Measurements from ENCODE around the gene MEOX2.

The MEOX2 gene

GRCh38 chr7:15610503-15610902 is 76.0 kb downstream of the MEOX2 start:
- DNase-seq (ENCODE audit: low read depth): no peak

- DNase-seq (ENCODE audit: low read depth): no peak
These were observed 77.2 kb downstream of the MEOX2 start for GRCh38 chr7:15609287-15609686.

DNA sequence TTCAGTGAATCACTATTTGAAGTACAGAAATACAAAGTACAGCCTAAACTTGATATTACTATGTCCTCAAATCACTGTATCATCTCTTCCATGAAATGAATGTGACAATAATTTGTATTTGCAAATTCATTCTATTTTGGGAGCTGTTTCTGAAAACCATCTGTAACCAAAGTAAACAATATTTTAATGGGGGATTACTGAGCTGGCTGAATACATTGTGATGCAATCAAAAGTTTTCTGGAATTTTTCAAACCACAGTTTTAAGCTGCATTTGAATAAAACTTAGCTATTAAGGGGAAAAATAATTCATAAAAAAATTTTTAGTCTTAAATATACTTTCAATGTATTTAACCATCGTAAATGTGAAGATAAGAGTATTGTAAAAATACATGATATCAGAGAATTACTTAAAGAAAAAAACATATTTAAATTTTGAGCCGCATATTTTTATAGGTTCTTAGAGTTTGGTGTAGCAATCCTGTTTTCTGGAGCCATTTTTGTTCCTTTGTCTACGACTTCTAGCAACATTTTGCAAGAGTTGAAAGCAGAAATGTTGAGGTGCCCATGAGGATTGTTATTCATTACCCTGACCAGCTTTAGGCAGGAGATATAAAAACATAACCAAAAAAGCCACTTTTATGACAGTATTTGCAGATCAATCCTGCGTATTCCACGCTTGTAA is 78.8 kb downstream of the MEOX2 start:
- no peak for DNase-seq (ENCODE audit: low read depth)

GRCh38 chr7:15606561-15606960 is 79.9 kb downstream of the MEOX2 start:
- no peak for DNase-seq (ENCODE audit: low read depth)

GRCh38 chr7:15604166-15604565 is 82.3 kb downstream of the MEOX2 start:
- DNase-seq (ENCODE audit: low read depth): no peak

DNA sequence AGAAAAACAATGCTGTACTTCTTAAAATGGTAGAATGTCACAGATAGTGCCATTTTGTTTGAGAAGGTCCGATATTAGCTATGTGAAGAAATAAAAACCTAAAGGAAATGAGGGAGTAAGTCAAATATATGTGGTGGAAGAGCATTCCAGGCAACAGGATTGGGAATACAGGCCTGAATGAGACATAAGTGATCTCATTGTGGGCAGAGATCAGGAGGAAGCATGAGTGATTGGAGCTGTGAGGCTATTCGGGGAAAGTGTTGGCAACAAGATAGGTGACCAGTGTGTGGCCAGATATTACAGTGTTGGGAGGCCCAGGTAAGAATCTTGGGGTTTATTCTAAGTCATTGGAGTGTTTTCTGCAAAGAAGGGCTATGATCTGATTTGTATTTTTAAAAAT is 83.4 kb downstream of the MEOX2 start:
- DNase-seq (ENCODE audit: low read depth): peak; percentile 20

GRCh38 chr7:15602236-15602635 is 84.2 kb downstream of the MEOX2 start:
- DNase-seq (ENCODE audit: low read depth): no peak

DNA sequence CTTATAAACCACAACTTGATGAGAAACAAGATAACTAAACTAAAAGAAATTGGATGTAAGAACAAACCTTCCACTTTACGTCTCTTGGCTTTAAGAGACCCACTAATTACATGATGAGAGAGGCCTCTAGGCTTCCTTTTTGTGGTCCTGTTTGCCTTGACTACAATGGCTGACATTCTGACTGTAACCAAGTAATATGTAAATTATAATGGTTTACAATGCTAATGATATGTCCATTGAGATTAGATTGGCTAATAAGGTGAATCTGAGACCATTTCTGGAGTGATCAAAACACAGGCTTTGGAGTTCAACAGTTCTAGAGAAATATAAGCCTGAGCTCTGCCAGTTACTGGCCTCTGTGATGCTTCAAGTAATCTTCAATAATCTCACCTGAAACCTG is 85.3 kb downstream of the MEOX2 start:
- DNase-seq (ENCODE audit: low read depth): no peak

DNA sequence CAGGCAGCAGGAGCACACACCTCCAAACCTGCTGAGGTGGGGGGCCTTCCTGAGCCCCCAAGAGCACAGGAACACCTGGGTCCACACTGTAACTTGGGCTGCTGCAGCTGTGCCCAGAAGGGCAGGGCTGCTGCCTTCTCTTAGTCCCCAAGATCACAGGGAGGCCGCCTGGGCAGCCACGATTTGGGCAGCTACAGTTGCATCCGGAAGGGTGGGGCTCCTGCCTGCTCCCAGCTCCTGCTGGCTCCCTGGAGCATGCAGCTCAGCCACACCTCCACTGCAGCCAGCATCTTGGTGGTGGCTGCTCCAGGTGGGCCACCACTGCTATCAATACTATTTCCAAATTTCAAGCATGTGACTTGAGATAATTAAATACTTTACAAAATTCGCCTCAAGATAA is 86.2 kb downstream of the MEOX2 start:
- DNase-seq (ENCODE audit: low read depth): no peak

GRCh38 chr7:15594461-15594860 is 92.0 kb downstream of the MEOX2 start:
- DNase-seq (ENCODE audit: low read depth): no peak

DNA sequence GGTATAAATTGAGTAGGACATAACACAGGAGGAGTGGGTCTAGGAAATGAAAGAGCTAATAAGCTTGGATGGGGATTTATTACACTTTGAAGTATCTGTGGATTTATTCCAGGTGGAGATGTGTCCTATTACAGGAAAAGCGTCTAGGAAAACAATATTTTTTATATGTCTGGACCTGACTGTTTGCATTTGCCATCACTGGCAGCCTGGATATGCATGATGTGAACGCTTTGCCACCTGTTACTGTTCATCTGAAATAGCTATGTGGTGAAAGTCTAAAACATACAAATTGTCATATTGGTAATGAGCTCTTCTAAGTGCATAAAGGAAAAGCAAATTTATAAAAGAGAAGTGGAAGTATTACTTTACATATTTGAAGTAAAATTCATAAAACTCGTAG is 93.1 kb downstream of the MEOX2 start:
- DNase-seq (ENCODE audit: low read depth): no peak

DNA sequence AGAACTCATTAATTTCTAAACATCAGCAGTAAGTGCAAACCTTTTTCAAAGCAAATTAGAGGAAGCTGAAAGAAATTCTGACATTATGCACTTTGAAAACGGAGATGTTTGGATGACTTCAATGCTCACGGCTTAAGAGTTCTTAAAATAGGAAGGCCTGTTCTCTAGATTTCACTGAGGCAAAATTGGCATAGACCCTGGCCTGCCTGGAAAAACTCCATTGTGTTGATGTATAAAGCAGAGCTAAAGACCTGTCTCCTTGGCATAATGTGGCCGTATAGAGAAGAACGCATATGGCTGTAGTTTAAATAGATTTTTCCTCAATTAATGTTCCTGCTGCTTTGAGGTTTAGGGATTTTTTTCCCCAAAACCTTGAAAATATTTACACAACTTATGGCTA is 100.2 kb downstream of the MEOX2 start:
- no peak for DNase-seq (ENCODE audit: low read depth)

GRCh38 chr7:15584575-15584974 is 101.9 kb downstream of the MEOX2 start:
- DNase-seq (ENCODE audit: low read depth): no peak

DNA sequence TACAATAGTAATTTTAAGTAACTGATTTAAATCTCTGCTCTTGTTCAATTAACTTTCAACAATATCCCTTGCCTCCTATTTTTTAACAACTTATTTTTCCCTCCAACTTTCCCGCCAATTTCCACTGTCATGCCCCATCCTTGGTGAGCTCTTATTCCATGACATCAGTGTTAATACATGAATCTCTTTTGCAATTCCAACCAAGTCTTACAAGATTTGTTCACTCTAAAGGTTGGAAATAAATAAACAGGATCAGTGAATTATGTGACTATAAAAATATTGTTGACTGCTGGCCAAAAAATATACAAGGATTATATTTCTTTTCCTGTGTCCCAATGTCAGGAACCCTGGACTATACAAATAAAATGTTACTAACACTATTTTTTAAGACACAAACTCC is 103.7 kb downstream of the MEOX2 start:
- no peak for DNase-seq (ENCODE audit: low read depth)

DNA sequence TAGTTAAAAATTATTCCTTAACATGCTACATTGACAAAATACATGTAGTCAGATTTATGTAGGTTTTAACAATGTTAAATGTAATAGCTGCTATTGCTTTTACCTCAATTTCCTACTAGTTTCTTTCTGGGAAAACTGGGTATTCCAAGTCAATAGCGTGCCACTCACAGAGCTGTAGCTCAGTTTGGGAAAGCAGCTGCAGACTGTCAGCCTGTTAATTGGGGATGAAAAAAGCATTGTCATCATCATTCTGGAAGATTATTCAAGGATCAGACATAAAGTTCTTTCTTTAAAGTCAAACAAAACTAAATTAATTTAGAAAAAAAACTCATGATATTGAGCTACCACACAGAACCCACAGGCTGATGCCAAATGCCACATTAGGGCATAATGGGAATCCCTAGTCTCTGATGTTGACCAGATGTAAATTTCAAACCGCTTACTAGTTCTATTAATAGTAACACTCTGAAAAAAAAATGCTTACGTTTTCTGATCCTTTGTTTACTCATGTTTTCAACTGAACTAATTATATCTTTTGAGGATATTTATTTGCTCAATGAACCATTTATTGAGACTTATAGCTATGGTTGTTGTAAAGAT is 105.0 kb downstream of the MEOX2 start:
- DNase-seq (ENCODE audit: low read depth): no peak

- DNase-seq (ENCODE audit: low read depth): no peak
These were observed 105.7 kb downstream of the MEOX2 start for GRCh38 chr7:15580604-15581351.

- DNase-seq (ENCODE audit: low read depth): no peak
These were observed 108.9 kb downstream of the MEOX2 start for GRCh38 chr7:15577600-15577999.

DNA sequence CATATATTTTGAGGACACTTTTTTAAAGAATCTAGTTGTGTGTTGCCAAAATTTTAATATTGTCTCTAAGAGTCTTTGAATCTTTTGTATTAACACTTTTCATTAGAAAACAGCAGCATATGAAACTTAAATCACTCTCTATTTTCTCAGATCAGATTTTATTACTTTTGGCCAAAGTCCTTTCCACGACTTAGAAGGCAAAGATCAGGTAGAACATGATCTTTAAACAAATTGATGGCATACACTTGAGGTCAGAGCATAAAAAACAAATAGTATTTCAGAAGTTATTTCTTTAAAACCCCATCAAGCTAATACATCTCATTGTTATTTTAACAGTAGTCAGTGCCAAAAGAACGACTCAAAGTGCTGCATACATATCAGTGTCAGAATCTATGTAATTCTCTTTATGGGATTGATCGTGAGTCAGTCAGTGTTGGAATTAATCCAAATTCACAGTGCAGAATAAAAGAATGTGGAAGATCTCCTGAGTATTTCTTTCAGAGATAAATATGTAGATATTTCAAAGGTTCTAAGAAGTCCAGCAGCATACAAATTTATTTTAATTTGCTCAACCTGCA is 115.1 kb downstream of the MEOX2 start:
- DNase-seq (ENCODE audit: low read depth): peak; percentile 24

DNA sequence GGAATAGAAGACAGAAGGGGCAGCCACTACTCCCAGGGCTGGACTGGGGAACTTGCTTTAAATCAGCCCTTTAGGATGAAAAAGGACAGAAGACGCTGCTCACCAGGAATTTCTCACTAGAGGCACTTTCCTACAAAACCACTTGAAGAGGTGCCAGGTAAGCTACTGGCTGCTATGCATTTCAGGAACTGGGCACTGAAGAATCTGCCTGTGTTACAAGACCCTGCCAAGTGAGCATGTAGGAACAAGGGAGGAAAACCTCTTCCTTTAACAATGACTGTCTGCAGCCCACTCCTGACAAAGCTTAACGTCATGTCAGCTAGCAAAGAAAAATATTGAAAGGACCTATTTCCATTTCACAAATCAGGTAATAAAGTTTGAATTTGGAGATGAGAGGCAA is 118.8 kb downstream of the MEOX2 start:
- no peak for DNase-seq (ENCODE audit: low read depth)

GRCh38 chr7:15567036-15567435 is 119.4 kb downstream of the MEOX2 start:
- no peak for DNase-seq (ENCODE audit: low read depth)

DNA sequence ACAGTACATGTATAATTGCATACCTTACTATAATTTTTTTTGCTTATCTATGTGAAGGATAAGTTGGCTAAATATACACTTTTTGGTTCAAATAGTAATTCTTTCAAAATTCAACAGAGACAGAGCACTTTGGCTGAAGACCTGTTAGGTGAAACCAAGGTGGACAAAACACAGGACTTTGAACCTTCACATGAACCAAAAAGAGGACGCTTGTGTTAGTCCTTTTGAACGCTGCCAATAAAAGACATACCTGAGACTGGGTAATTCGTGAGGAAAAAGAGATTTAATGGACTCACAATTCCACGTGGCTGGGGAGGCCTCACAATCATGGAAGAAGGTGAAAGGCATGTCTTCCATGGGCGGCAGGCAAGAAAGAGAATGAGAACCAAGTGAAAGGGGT is 120.0 kb downstream of the MEOX2 start:
- no peak for DNase-seq (ENCODE audit: low read depth)

- no peak for DNase-seq (ENCODE audit: low read depth)
These were observed 124.6 kb downstream of the MEOX2 start, which contains the start of gene AGMO for GRCh38 chr7:15561835-15562234. Gene AGMO, minus strand, starts transcription at chr7:15562015.
